Measurements from ENCODE around the gene KLHL8. TPM values are rescaled to one million over a fixed set of nuclear protein-coding genes. Genes with fewer than 3 reads are reported as not detected.

KLHL8 gene
- total and polyA plus RNA-seq, 2 donors (not counting 1 experiment from before 2014, with no cell fraction given): 2.3 to 14.3 TPM

DNA sequence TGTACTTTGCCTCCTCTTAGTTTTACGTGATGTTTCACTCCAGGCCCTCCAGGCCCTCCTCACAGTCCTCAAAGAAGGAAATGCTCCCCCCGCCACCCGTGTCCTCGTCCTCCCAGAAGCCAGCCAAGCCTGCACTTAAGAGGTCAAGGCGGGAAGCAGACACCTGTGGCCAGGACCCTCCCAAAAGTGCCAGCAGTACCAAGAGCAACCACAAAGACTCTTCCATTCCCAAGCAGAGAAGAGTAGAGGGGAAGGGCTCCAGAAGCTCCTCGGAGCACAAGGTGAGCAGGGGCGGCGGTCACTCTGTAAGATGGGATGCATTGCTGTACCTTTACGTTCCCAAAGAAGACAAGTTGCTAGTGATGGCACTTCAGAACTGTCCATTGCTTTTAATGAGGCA is 94.4 kb downstream of the KLHL8 start:
- no peaks in the 10 kb centered on the region for H3K27me3 ChIP-seq (replicated peaks in 1 of 4; ENCODE audit: control extremely low read depth in 1 of 4, control insufficient read depth in 3 of 4, insufficient read depth in 4 of 4, low read length in 3 of 4)
- DNase-seq (no peak), ATAC-seq (ENCODE audit: low read depth) (no peak)
- H3K9me3 Mint-ChIP-seq (ENCODE audit: insufficient read depth): no peaks in the 10 kb centered on the region
- no peak overlapping the region for H3K4me3 Mint-ChIP-seq
- WGBS (ENCODE audit: insufficient coverage): 99% methylated on average over 5 of the region's 9 CpGs
- ChIA-PET CTCF (interaction anchor here (1.8 kb wide), 1 partner anchor 204 kb away, joined by 5 read pairs; no protein-coding TSS in a partner anchor), POLR2A (no interaction called here)
- H3K9me3 ChIP-seq (ENCODE audit: control extremely low read depth in 1 of 3, control insufficient read depth in 2 of 3, insufficient read depth in 1 of 3, low read length in 2 of 3): no peaks in the 10 kb centered on the region
- no peak overlapping the region for H3K27ac Mint-ChIP-seq
- no peaks in the 10 kb centered on the region for H3K27me3 Mint-ChIP-seq
- H2AFZ ChIP-seq (ENCODE audit: insufficient read depth, low read depth, low read length, poor library complexity, severe bottlenecking): no peak overlapping the region
- peaks cover 11% of the 10 kb centered on the region for H4K20me1 ChIP-seq (ENCODE audit: control insufficient read depth, insufficient read depth, low read length, poor library complexity, severe bottlenecking)
- no peaks in the 10 kb centered on the region for H3K79me2 ChIP-seq (ENCODE audit: control insufficient read depth, insufficient read depth, low read length)
- no peak overlapping the region for H3K9ac ChIP-seq (ENCODE audit: low read length)
- peaks cover 0 to 4% of the 10 kb centered on the region in 2 donors for H3K4me1 ChIP-seq (ENCODE audit: control insufficient read depth in 2 of 2, insufficient read depth in 2 of 2, low read length in 2 of 2)
- H3K27ac ChIP-seq (ENCODE audit: low read length in 2 of 2): no peak overlapping the region
- no peak overlapping the region for H3K4me3 ChIP-seq (ENCODE audit: control extremely low read depth in 1 of 5, extremely low read depth in 1 of 5, insufficient read depth in 1 of 5, low read depth in 2 of 5, low read length in 4 of 5)
- TF ChIP-seq, protein P1, sequence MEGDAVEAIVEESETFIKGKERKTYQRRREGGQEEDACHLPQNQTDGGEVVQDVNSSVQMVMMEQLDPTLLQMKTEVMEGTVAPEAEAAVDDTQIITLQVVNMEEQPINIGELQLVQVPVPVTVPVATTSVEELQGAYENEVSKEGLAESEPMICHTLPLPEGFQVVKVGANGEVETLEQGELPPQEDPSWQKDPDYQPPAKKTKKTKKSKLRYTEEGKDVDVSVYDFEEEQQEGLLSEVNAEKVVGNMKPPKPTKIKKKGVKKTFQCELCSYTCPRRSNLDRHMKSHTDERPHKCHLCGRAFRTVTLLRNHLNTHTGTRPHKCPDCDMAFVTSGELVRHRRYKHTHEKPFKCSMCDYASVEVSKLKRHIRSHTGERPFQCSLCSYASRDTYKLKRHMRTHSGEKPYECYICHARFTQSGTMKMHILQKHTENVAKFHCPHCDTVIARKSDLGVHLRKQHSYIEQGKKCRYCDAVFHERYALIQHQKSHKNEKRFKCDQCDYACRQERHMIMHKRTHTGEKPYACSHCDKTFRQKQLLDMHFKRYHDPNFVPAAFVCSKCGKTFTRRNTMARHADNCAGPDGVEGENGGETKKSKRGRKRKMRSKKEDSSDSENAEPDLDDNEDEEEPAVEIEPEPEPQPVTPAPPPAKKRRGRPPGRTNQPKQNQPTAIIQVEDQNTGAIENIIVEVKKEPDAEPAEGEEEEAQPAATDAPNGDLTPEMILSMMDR (IDR thresholded peaks at IDR 0.05): no peak
- TF ChIP-seq EZH2 (IDR thresholded peaks at IDR 0.05; ENCODE audit: borderline replicate concordance, insufficient read depth, low read depth, low read length, poor library complexity, severe bottlenecking): no peak
- H3K4me2 ChIP-seq (replicated peaks; ENCODE audit: low read depth, low read length, poor library complexity, severe bottlenecking): no peak overlapping the region
- peaks cover 4 to 58% of the 10 kb centered on the region in 2 experiments for H3K36me3 ChIP-seq (replicated peaks in 1 of 2; ENCODE audit: control extremely low read depth in 1 of 2, control insufficient read depth in 1 of 2, extremely low read depth in 1 of 2, insufficient read depth in 2 of 2, low read length in 1 of 2)
- intact Hi-C loops (cut with micrococcal nuclease): no loop called here
- peaks cover 15% of the 10 kb centered on the region for H3K4me1 Mint-ChIP-seq

DNA sequence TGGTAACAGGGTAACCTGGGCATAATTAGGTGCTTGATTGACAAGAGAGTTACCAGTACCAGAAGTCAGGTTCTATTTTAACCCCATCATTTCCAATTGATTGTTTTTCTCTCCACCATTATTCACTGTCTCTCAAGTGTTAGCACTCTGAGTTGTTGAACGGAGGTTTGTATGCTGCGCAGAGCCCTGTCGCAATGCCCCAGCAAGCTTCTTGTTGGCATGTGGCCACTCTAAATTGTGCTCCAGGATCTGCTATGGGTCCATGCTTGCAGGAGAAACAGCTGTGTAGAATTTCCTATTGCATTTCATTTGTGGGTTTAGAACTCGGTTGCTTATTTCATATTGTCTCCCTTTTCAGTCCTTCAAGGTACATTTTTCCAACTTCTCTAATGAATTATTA is 98.2 kb downstream of the KLHL8 start:
- Mint-ChIP-seq H3K27ac (no peak overlapping the region), H3K4me3 (no peak overlapping the region), H3K4me1 (peaks cover 24% of the 10 kb centered on the region), H3K9me3 (ENCODE audit: insufficient read depth) (no peaks in the 10 kb centered on the region), H3K27me3 (no peaks in the 10 kb centered on the region)
- Histone ChIP-seq H3K36me3 (replicated peaks in 1 of 2; ENCODE audit: control extremely low read depth in 1 of 2, control insufficient read depth in 1 of 2, extremely low read depth in 1 of 2, insufficient read depth in 2 of 2, low read length in 1 of 2) (peaks cover 6 to 36% of the 10 kb centered on the region in 2 experiments), H3K4me2 (replicated peaks; ENCODE audit: low read depth, low read length, poor library complexity, severe bottlenecking) (no peak overlapping the region), H3K79me2 (ENCODE audit: control insufficient read depth, insufficient read depth, low read length) (no peaks in the 10 kb centered on the region), H3K4me1 (ENCODE audit: control insufficient read depth in 2 of 2, insufficient read depth in 2 of 2, low read length in 2 of 2) (peaks cover 0 to 4% of the 10 kb centered on the region in 2 donors), H2AFZ (ENCODE audit: insufficient read depth, low read depth, low read length, poor library complexity, severe bottlenecking) (no peak overlapping the region), H4K20me1 (ENCODE audit: control insufficient read depth, insufficient read depth, low read length, poor library complexity, severe bottlenecking) (peaks cover 18% of the 10 kb centered on the region), H3K9me3 (ENCODE audit: control extremely low read depth in 1 of 3, control insufficient read depth in 2 of 3, insufficient read depth in 1 of 3, low read length in 2 of 3) (no peaks in the 10 kb centered on the region), H3K27me3 (replicated peaks in 1 of 4; ENCODE audit: control extremely low read depth in 1 of 4, control insufficient read depth in 3 of 4, insufficient read depth in 4 of 4, low read length in 3 of 4) (no peaks in the 10 kb centered on the region), H3K9ac (ENCODE audit: low read length) (no peak overlapping the region), H3K4me3 (ENCODE audit: control extremely low read depth in 1 of 5, extremely low read depth in 1 of 5, insufficient read depth in 1 of 5, low read depth in 2 of 5, low read length in 4 of 5) (no peak overlapping the region), H3K27ac (ENCODE audit: low read length in 2 of 2) (no peak overlapping the region)
- 100% methylated on average over 1 of the region's 4 CpGs for WGBS (ENCODE audit: insufficient coverage)
- DNase-seq: no peak
- no peak for TF ChIP-seq EZH2 (IDR thresholded peaks at IDR 0.05; ENCODE audit: borderline replicate concordance, insufficient read depth, low read depth, low read length, poor library complexity, severe bottlenecking)
- TF ChIP-seq, protein P1 (IDR thresholded peaks at IDR 0.05): no peak
- ChIA-PET POLR2A (no interaction called here), CTCF (interaction anchor here (0.8 kb wide), 1 partner anchor 200 kb away, joined by 3 read pairs; no protein-coding TSS in a partner anchor)
- ATAC-seq (ENCODE audit: low read depth): no peak
- intact Hi-C loops (cut with micrococcal nuclease): no loop called here

Data from B cell (primary cell).